Mucosa of gallbladder (tissue), 1 donor: ENCODE results near the gene AATK. TPM values are rescaled to one million over a fixed set of nuclear protein-coding genes. Genes with fewer than 3 reads are reported as not detected.

ENCODE experiments used
- DNase-seq: peaks from one replicate; pipeline ENCODE4 v3.0.0-alpha.2; 2020; ENCODE audit warnings: low spot score
- total RNA-seq: library from RNA; stranded (reverse); gene quantifications from one replicate; pipeline ENCODE4 v1.2.1, GENCODE V29; 2021
- donor health status: DM: no; HTN: no; CAD: no.

The AATK gene
- total RNA-seq, 1 donor from 2014 or later: 14.2 TPM

DNA sequence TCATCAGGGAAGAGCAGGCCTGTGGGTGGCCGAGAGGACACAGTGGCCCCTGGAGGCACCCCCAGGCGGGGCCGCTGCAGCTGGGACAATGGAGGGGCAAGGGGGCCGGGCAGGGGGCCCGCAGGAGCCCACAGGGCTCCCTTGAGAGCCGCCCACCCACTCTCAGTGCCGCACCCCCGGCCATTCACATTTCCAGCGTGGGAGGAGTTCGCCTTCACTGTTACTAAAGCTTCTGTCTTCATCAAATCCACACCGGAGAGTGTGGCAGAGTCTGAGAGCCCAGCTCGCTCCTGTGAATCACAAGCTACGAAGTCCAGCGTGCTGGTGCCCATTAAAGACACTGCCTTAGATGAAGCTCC lies 21.6 kb downstream of the AATK start:
- no peak for DNase-seq

DNA sequence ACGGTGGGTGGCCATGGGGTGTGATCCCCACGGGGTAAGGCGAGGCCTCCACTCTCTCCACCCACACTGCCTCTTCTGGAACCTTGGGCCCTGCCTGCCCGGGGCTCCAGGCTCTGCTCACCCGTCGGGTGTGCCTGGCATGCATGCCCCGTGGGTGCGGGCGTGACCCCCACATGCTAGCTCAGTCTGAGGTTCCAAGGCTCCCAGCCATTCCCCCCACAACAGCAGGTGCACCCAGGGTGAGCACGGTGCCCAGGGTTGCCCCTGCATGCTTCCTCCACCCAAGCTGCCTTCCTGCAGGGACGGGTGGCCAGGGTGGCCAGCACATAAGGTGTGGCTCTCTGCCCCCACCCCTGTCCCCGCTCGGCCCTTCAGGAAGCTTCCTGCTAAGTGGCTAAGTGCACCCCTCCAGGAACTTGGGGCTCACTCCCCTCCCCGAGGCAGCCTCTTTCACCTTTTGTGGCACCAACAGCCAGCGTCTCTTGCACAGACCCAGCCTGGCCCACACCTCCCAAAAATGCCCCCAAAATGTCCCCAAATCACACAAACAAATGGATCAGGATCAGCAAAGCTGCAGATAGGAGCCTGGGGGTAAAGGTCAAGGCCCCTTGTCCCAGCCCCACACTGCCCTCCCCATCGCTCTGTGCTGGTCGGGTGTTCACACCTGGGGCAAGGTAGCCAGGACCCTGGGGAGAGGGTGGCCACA lies 22.2 kb downstream of the AATK start:
- no peak for DNase-seq

DNA sequence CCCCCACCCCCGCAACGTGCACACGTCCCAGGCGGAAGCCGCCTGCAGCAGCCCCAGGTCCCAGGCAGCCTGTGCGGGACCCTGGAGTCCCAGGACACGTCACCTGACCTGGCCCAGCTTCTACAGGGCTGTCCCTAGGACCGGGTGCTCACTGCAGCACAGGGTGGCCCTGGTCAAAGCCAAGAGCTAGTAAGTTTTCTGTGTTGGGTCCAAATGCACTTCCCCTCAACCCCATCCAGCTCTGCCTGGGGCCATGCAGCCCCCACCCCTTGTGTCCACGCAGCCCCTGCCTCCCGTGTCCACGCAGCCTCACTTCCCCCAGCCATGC lies 22.9 kb downstream of the AATK start:
- no peak for DNase-seq

GRCh38 chr17:81142301-81143199 lies 23.5 kb downstream of the AATK start:
- DNase-seq: peak; percentile 81

- no peak for DNase-seq
Measured at GRCh38 chr17:81140695-81141094, 25.3 kb downstream of the AATK start.

DNA sequence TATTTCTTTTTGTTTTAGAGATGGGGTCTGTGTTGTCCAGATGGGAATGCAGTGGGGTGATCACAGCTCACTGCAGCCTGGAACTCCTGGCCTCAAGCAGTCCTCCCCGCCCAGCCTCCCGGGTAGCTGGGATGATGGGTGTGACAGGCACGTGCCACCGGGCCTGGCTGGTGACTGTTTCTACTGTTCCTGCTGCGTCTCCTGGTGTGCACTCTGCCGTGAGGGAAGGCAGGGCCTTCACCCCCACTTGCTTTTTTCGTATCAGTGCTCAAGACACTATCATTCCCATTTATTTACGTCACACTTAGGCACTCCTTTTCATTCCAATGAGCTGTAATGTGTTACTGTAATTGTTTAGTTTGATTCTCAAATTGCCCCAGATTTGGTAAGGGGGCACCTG lies 26.0 kb downstream of the AATK start:
- no peak for DNase-seq

- no peak for DNase-seq
Measured at GRCh38 chr17:81139428-81139827, 26.6 kb downstream of the AATK start.

- no peak for DNase-seq
Measured at GRCh38 chr17:81138500-81138899, 27.5 kb downstream of the AATK start.

GRCh38 chr17:81138083-81138482 lies 27.9 kb downstream of the AATK start:
- DNase-seq: no peak

DNA sequence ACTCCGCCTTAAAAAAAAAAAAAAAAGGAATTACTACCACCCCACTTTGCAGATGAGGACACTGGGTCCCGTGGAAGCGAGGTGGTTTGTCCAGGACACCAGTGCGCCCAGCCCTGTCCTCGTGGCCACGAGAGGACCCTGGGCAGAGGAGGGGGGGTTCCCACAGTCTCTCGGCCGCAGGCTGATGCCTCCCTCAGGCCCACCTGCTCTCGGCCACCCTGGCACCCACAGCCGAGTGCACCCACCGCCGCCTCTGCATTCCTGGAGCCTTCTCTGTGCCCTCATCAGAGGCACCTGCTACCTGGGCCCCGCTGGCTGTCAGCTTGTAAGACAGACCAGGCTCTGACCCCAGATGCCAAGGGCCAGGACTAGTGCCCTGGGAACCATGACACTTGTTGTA lies 28.8 kb downstream of the AATK start:
- no peak for DNase-seq

- DNase-seq: no peak
Measured at GRCh38 chr17:81136366-81136765, 29.7 kb downstream of the AATK start.

DNA sequence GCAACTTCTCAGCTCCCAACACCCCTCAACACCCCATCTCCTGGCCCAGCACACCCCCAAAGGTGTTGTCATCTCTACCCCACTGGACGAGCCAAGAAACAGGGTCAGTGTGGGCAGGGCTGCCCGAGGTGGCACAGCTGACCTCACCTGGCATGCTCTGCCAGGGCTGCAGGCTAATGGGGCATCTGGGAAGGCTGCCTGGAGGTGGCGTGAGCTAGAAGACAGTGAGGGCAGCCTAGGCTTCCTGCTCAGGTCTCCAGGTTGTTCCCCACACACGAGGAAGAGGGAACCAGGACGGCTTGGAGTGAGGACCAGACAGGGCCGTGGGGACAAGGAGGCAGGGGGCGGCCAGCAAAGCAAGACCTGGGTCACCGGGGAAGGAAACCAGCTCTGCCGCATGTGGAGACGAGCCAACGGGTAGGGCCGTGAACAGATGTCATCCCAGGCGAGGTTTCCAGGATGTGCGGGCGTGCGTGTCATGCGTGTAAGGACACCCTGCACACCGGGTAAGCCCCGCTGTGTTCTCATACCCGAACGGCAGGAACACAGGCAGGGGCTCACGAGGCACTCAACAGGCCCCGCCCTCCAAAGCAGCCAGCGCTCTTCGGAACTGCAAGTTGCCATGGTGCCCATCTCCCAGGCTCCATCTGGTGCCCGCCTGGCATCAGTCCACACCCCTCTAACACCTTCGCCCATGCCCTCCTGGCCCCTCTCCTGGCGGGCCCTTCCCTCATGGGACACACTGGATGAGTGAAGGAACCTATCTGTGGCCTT lies 30.3 kb downstream of the AATK start:
- DNase-seq: no peak

DNA sequence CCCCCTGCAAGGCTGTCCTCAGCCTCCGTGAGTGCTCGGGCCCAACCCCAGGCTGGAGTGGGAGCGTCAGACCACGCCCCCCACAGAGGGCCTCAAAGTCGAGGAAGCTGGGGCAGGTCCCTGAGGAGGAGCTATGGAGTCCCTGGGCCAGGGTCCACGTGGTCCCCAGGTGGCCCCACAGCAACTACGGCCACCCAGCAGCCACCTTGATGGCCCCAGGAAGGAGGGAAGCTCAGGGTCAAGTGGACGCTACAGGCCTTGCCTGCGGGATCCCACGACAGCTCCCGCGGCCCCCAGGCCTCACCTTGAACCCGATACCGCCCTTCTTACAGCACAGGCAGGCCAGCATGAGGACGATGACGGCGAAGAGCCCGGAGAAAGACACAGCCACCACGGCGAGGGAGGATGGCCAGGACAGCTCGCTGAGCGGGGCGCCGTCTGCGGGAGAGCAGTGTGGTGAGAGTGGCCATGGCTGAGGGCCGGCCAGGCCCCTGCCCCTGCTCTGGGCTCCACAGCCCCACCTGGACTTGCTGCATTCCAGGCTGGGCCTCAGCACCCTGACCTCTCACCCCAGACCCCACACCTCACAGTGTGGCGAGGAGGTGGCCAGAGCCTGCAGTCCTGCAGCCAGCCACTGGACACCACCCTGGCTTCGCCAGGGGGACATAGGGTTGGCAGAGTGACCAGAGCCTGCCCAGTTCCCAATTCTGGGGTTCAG lies 31.8 kb downstream of the AATK start:
- DNase-seq: no peak

DNA sequence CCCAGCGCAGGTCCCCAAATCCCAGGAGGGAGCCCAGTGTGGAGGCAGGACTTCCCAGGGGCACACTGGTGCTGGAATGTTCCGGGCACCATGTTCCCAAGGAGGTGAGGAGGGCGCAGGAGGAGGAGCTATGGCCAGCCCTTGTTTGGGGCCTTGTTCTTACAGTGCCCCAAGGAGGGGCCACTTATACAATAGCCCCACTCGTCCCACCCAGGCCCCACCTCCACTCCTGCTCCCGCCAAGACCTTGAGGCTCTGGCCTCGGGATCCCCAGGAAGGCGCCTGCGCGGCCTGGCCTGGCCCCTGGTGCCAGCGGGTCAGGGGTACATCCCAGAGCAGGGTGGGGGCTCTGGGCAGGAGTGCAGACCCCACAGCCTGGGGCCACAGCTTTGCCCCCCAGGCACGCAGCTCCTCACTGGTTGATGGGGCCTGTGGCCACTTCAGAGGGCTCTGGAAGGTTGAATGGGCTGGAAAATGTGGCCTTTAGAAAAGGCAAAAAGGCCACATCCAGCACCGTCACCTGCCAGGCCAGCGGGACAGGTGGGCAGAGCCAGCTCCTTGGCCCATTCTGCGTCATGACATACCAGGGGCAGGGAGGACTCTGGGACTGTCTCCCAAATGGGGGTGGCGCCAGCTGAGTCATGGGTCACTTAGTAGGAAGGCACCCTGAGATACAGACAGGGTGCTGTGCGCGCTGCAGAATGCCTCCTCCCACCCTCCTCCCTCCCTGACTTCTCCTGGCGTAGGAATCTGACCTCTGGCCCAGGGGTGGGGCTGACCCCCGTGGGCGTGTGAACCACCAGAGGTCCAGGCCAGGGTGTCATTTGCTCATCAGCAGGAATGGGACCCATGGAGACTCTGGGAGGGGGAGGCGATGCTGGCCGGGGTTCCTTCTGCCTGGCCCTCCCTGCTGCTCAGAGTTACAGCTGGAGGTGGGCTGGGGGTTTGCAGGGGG lies 33.0 kb downstream of the AATK start:
- DNase-seq: peak; percentile 58

DNA sequence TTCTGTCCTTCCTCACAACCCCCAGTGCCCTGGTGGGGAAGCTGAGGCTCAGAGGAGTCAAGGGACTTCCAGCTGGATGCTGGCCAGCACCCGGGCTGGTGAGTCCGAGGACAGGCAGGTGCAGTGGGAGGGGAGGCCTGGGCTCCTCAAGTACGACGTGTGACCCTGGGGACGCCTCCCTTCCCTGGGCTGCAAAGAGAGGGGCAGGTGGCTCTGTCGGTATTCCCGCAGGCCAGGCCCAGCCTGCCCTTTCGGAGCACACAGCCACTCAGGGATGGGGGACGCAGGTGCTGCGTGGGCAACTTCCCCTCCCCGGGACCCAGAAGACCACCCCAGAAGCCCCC lies 33.9 kb downstream of the AATK start:
- DNase-seq: no peak

- DNase-seq: peak; percentile 65
Measured at GRCh38 chr17:81131486-81132196, 34.4 kb downstream of the AATK start.

DNA sequence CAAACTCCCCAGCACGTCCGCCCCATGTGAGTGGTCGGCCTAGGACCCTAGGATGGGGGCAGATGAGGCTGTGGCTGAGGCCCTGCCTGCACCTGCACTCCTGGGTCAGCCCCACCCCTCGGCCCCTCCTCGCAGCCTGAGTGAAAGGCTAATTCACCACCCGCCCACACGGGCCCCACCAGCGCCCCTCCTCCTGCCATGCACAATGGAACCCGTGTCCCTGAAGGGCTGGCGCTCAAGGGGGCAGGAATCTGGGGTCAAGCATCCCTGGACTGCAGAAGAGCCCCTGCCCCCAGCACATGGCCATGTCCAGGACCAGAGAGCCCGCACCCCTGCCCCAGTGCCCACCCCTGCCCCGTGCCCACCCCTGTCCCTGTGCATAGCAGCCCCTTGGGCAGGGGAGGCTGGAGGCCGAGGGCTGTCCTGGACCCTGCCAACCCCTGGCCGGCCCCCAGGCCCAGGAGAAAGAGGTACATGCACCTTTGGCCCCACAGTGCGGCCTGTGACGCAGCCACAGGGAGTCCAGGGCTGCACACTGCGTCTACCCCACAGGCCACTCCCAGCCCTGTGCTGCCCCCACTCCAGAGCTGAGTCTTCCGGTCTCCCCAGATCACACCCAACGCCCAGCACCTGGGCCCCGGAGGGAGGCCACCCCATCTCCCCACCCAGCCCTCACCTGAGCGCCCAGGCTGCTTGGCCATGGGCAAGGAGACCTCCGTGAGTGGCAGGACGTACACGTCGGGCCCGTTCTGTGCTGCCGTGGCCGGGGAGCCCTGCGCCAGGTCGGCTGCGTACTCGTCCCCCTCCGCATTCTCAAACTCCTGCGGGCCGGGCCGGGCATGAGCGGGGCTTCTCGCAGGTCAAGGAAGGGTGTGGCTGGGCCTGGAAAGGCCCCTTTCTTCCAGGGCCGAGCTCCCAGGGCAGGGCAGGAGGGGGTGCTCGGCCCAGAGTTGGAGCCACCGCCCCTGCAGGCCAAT lies 35.3 kb downstream of the AATK start:
- DNase-seq: no peak

- no peak for DNase-seq
Measured at GRCh38 chr17:81129711-81130367, 36.2 kb downstream of the AATK start.

DNA sequence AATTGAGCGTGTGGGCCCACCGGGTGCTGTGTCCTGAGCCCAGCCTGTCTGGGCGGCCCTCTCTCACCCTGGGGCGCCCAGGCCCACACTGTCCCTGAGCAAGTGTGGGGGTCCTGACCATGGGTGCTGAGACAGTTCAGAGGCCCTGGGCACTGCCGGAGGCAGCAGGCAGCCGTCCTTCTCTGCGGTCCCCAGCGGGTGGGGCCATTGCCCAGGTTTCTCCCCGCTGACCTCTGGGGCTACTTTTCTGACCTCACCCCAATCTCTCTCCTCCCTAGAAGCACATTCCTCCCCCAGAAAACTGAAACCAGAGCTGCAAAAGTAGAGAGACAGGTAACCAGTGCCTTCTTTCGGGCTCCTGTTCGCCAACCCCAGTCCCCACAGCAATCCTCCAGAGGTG lies 36.7 kb downstream of the AATK start:
- no peak for DNase-seq
